ENCODE data around the gene CEP41. TPM values are rescaled to one million over a fixed set of nuclear protein-coding genes. Genes with fewer than 3 reads are reported as not detected.

The CEP41 gene
- total RNA-seq, 1 donor: 21.6 TPM

GRCh38 chr7:130371046-130371445 lies 69.8 kb downstream of the CEP41 start:
- no peak for TF ChIP-seq CTCF (IDR thresholded peaks at IDR 0.05; ENCODE audit: insufficient read depth, low read length)
- peak; percentile 69 for DNase-seq (ENCODE audit: low read depth)
- no peak overlapping the region for H3K4me3 ChIP-seq (ENCODE audit: low read depth, low read length)

- TF ChIP-seq CTCF (IDR thresholded peaks at IDR 0.05; ENCODE audit: insufficient read depth, low read length): no peak
- H3K4me3 ChIP-seq (ENCODE audit: low read depth, low read length): no peak overlapping the region
- DNase-seq (ENCODE audit: low read depth): no peak
These were observed 70.8 kb downstream of the CEP41 start for GRCh38 chr7:130369831-130370550.

- DNase-seq (ENCODE audit: low read depth): peak; percentile 78
- no peak overlapping the region for H3K4me3 ChIP-seq (ENCODE audit: low read depth, low read length)
- no peak for TF ChIP-seq CTCF (IDR thresholded peaks at IDR 0.05; ENCODE audit: insufficient read depth, low read length)
These were observed 71.6 kb downstream of the CEP41 start for GRCh38 chr7:130369110-130369711.

- TF ChIP-seq CTCF (IDR thresholded peaks at IDR 0.05; ENCODE audit: insufficient read depth, low read length): no peak
- no peak for DNase-seq (ENCODE audit: low read depth)
- H3K4me3 ChIP-seq (ENCODE audit: low read depth, low read length): no peak overlapping the region
These were observed 72.7 kb downstream of the CEP41 start for GRCh38 chr7:130367836-130368746.

GRCh38 chr7:130367088-130367755 lies 73.6 kb downstream of the CEP41 start:
- no peak for TF ChIP-seq CTCF (IDR thresholded peaks at IDR 0.05; ENCODE audit: insufficient read depth, low read length)
- H3K4me3 ChIP-seq (ENCODE audit: low read depth, low read length): no peak overlapping the region
- no peak for DNase-seq (ENCODE audit: low read depth)

GRCh38 chr7:130366564-130366963 lies 74.3 kb downstream of the CEP41 start:
- no peak overlapping the region for H3K4me3 ChIP-seq (ENCODE audit: low read depth, low read length)
- no peak for TF ChIP-seq CTCF (IDR thresholded peaks at IDR 0.05; ENCODE audit: insufficient read depth, low read length)
- no peak for DNase-seq (ENCODE audit: low read depth)
